ENCODE results near the gene ST7L. TPM values are rescaled to one million over a fixed set of nuclear protein-coding genes. Genes with fewer than 3 reads are reported as not detected.

The ST7L gene
- 21.1 and 21.7 TPM in 2 replicates for total RNA-seq

GRCh38 chr1:112618721-112619517, at the start of gene ST7L:
Gene ST7L, minus strand, starts transcription at chr1:112619141. Its CDS starts 28 bp downstream, at chr1:112619113.

GRCh38 chr1:112619518-112620376, 806 bp upstream of the ST7L start, which contains the start of gene CAPZA1:
Gene CAPZA1, plus strand, starts transcription at chr1:112619832. Its CDS starts 13 bp downstream, at chr1:112619845.

GRCh38 chr1:112508278-112509004, 110.5 kb downstream of the ST7L start, which contains the start of gene WNT2B:
Gene WNT2B, plus strand, starts transcription at chr1:112508965. Its CDS starts 298 bp downstream, at chr1:112509263.

Other genes with a start within 250 kb of the ST7L start
- gene CTTNBP2NL, start 222.9 kb downstream of the ST7L start, total RNA-seq: 13.2 and 17.8 TPM in 2 replicates
- 1.5 and 3.4 TPM in 2 replicates for gene WNT2B, start 110.2 kb downstream of the ST7L start, total RNA-seq
- 228 and 393 TPM in 2 replicates for gene CAPZA1, start 691 bp upstream of the ST7L start, total RNA-seq
- gene MOV10, start 55.5 kb upstream of the ST7L start, total RNA-seq: 28.8 and 32.0 TPM in 2 replicates
- 502 and 829 TPM in 2 replicates for gene RHOC, start 88.0 kb upstream of the ST7L start, total RNA-seq
- gene PPM1J, start 96.2 kb upstream of the ST7L start, total RNA-seq: 1.5 and 2.3 TPM in 2 replicates

Measured in regular cardiac myocyte (primary cell).